Dermis blood vessel endothelial cell (primary cell): Measurements from ENCODE around the gene ARHGAP6. TPM values are rescaled to one million over a fixed set of nuclear protein-coding genes. Genes with fewer than 3 reads are reported as not detected.
"Not testable (repeated sequence)": the region's sequence is repeated elsewhere in the genome, so short reads cannot be mapped to it uniquely, and the experiment has no call there.

ENCODE experiments used
- DNase-seq: peaks from one replicate; pipeline ENCODE4 v3.0.0; 2010
- total RNA-seq: library from RNA; depleted of rRNA; stranded (reverse); fragments of >200 nt; gene quantifications from 2 replicates; pipeline ENCODE4 v1.2.3, GENCODE V29; 2014

ARHGAP6 gene
- total RNA-seq, 1 donor from 2014 or later = 0.17 TPM

- DNase-seq = peak; percentile 59
Observed at GRCh38 chrX:11137543-11138139, 528.1 kb downstream of the ARHGAP6 start.

GRCh38 chrX:11135564-11136185, 530.0 kb downstream of the ARHGAP6 start:
- no peak for DNase-seq

DNA sequence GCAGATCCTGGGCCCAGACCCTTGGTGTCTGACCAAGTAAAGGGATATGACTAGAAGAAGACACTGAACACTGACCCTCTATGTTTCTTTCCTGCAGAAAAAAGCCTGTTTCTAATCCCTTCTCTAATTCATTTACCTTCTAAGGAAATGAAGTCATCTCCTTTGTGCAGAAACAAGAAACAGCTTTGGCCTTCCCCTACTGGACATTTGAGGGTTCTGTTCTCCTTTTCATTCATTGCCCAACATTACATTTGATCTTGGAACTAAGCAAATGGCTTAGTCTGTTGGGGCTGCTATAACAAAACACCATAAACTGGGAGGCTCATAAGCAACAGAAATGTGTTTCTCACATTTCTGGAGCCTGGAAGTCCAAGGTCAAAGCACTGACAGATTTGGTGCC, 534.6 kb downstream of the ARHGAP6 start:
- DNase-seq = peak; percentile 12

GRCh38 chrX:11130136-11130535, 535.6 kb downstream of the ARHGAP6 start:
- no peak for DNase-seq

DNA sequence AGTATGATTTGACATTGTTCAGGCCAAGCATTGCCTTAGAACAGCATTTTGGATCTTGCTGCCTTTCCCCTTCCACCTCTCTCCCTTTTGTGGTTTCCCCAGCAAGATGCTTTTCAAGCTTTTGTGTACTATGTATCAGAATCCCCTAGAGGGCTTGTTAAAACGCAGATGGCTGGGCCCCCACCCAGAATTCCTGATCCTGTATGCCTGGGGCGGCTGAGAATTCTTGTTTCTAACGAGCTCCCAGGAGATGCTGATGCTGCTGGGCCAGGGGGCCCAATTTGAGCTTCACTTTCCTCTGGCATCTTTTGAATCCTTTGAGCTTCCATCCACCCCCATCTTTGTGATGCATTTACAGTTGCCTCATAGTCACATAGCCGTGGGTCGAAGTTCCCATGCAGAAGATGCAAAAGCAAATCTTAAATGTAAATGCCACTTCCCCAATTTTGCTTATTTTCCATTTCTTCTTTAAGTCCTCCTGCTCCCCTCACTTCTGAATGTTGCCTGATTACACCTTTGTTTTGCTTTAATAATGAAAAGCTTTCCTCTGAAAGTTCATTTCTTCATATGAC, 536.1 kb downstream of the ARHGAP6 start:
- DNase-seq = no peak

- DNase-seq = no peak
Observed at GRCh38 chrX:11125060-11125459, 540.7 kb downstream of the ARHGAP6 start.

GRCh38 chrX:11124112-11124511, 541.6 kb downstream of the ARHGAP6 start:
- no peak for DNase-seq

DNA sequence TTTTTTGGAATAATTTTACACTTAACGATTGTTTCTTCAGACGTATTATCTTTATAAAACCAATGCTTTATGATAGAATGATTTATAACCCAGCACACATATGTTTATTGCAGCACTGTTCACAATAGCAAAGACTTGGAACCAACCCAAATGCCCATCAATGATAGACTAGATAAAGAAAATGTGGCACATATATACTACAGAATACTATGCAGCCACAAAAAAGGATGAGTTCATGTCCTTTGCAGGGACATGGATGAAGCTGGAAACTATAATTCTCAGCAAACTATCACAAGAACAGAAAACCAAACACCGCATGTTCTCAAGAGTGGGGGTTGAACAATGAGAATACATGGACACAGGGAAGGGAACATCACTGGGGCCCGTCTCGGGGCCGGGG, 542.6 kb downstream of the ARHGAP6 start:
- DNase-seq = not testable (repeated sequence)

GRCh38 chrX:11119313-11119943, 546.3 kb downstream of the ARHGAP6 start:
- no peak for DNase-seq

GRCh38 chrX:11117745-11118144, 548.0 kb downstream of the ARHGAP6 start:
- no peak for DNase-seq

GRCh38 chrX:11113731-11114130, 552.0 kb downstream of the ARHGAP6 start:
- peak; percentile 44 for DNase-seq

DNA sequence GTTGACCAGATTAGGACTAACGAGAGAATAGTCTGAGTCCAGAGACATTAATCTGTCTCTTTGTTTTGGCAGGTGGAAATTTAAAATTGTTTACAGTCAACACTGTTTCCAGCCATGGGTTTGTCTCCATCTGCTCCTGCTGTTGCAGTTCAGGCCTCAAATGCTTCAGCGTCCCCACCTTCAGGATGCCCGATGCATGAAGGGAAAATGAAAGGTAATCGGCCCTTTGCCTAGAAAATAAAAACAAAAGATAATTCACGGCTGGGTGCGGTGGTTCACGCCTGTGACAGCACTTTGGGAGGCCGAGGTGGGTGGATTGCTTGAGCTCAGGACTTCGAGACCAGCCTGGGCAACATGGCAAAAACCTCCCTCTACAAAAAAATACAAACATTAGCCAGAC, 553.8 kb downstream of the ARHGAP6 start:
- DNase-seq = no peak

DNA sequence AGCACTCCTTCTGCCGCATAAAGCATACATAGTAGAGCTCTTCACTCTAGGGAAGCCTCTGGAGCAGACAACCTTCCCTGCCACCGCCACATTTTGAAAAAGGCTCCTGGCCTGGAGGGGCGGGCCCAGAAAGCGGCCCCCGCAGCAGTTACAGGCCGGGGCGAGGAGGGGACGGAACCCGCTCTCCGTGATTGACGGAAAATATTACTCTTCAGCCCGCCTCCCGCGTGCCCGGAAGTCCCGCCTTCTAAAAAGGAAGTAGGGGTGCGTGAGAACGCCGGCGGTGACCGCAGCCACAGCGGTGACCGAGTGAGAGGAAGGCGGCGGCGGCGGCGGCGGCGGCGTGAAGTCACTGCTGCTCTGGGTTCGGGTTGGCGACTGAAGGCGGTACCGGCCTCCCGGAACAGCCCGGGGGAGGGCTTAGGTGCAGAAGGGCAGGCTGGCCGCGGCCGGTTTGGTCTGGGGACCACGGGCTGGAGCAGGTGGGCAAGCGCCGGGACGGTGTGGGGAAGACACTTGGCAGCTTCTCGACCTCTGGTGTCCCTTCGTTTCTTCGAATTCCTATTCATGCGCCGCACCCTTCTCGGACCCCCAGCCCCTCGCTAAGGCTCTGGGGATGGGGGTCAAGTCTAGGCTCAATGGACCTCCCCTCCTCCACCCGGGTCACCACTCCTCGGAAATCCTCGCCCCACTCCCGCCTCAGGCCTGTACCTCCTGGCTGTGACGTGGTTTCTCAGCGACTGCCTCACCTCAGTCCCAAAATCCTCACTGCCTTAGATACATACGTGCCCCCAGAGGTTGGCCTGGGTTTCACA, 554.5 kb downstream of the ARHGAP6 start, which contains the start of gene HCCS:
HCCS (plus strand) TSS at position 296 of the 815 bp plus-strand sequence. CDS start 729 bp downstream, outside the sequence.
- peak; percentile 85 for DNase-seq

- DNase-seq = no peak
Observed at GRCh38 chrX:11109968-11110367, 555.8 kb downstream of the ARHGAP6 start.

DNA sequence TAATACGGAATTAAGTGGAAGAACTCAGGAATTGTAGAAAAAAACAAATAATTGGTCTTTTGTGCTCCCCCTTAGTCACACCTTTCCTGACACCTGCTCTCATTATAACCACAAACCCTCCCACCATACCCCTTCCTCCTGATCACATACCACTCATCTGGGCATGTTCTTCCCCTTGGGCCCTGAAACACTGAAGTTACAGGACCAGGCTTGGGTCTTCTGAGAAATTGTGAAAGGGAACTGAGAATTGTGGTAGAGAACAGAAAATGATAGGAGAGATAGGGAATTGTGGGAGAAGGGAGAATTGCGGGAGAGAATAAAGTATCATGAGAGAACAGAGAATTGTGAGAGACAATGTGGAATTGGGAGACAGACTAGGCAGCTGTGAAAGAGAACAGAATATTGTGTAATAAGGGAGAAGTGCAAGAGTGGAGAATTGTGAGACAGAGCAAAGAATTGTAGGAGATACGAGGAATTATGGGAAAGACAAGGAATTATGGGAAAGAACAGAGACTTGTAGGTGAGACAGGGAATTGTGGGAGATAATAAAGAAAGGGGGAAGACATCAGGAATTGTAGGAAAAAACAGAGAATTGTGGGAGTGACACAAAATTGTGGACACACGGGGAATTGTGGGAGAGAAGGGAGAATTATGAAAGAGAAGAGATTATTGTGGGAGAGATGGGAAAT, 557.3 kb downstream of the ARHGAP6 start:
- DNase-seq = no peak

- DNase-seq = no peak
Observed at GRCh38 chrX:11105080-11105479, 560.6 kb downstream of the ARHGAP6 start.

DNA sequence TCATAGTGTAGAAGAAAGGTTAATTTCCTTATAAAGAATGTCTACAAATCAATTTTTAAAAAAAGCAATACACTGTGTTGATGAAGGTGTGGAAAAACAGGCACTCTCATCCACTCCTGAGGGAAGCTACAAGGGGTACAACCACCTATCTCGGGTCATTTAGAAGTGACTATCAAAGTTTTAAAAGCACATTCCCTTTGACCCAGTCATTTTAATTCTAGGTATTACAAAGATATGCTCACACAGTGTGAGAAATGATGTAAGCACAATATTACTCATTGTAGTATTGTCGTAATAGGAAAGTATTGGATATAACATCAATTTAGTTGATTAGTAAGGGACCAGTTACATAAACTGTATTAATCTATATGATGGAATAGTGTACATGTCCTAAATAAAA, 562.0 kb downstream of the ARHGAP6 start:
- DNase-seq = no peak

GRCh38 chrX:11103006-11103405, 562.7 kb downstream of the ARHGAP6 start:
- DNase-seq = no peak

DNA sequence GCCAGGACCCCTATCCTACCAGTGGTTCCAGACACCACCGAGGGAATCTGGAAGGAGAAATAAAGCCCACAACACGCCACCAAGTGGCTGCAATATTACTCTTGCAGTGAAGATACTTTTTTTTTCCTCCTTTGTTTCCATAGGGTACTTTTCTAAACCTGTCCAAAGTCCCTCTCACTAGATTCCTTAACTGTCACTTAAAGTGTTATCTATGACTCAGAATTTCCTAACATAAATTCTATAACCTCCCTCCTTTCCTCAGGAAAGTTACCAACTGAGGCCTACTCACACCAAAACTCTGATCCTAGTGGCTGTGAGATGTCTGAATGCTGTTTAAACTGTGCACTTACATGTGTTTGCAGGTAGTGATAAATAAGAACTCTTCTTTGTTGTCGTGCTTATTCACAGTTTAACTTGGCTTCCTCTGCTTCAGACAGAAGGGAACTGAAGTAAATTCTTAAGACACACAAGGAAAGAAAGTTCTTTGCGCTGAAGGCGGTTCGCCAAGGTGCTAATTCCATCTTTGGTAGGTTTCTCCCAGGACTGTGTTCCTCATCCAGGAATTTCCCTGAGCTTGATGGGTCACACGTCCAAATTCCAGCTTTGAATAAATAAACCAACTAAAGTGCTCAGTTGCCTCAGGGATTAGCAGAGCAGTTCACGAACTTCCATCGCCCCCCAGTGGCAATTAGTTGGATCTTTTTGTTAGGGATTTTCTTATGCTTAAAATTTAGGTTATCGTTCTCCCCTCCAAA, 565.3 kb downstream of the ARHGAP6 start:
- peak; percentile 70 for DNase-seq

DNA sequence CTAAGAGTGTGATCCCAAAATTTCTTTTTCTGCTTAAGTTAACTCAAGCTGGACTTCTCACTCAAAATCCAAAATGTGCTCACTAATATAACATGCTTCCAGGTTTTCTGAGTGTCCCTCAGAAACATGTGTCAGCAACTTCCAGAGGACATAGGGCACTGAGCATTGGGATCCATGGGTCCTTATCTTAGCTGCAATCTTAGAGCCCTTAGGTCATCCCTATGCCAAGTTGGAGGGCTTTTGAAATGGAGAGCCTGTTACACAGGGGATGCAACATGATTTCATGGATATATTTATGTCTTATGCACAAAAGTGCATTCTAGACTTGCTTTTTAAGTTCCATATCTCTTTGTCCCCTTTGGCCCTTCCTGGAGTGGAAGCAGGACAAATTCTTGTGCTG, 566.3 kb downstream of the ARHGAP6 start:
- no peak for DNase-seq

DNA sequence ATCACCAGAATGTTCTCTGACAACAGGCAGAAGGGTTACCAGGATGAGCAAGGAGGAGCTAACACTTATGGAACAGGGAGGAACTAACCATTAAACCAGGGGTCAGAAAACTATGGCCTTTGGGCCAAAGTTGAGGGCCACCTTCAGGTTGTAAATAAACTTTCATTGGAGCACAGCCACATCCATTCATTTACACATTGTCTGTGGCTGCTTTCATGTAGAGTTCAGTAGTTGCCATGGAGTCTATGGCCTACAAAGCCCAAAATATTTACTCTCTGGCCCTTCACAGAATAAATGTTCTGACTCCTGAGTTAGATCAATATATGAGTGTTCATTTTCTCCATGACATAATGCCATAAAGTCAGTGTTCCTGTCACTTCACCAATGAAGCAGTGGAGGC, 567.8 kb downstream of the ARHGAP6 start:
- DNase-seq = no peak
